Fibroblast of skin of right quadriceps (primary cell): Measurements from ENCODE around the gene XPNPEP1.

Experiments
- DNase-seq: peaks from one replicate; pipeline ENCODE4 v3.0.0-alpha.2; 2013

XPNPEP1 gene

DNA sequence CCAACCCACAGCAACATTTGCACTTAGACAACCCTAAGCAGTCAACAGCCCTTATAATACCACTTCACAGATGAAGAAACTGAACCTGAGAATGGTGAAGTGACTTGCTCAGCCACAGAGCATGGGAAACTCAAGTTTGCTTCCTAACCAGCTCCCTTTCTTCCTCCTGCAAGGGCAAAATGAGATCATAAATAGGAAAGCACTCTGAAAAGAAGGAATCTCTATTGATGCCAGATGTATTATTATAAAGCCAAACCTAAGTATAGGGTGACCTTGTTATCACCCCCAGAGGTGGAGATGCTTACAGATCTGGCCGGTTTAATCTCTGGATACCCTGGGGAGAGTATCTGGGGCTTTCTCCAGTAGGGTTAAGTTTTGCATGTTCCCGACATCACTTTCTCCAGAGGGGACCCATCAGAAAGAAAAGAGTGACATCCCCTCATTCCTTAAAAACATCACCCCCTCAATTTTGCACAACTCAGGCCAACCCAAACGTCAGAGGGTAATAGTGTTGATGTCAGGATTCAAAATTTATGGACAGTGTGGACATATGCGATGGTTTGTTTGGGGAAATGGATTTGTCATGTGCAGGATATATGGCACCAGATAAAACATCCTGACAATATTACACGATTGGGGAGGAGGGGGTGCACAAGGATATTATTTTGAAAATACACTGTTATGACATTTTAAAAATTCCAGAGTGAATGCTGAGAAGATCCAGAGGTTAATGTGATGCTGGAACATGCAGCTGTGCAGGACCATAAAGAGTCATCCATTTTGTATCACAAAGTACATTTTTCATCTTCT, 24.0 kb upstream of the XPNPEP1 start:
- no peak for DNase-seq

DNA sequence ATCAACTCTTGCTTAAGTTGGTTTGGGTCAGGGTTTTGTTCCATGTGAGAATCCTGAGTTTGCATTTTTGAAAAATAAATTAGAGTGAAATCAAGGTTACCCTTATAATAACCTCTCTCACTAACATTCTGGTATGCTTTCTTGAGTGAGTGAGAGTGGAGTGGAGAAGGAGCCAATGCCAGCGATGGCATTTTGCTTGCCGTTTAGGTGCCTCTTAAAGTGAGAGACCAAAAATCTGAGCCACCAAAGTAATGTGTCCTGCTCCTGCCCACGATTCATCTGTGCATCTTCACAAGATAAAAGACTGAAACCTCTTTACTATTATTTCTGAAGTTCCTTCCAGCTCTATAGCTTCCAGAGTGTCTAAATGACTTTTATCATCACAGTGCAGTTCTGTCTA, 23.4 kb upstream of the XPNPEP1 start:
- DNase-seq, result no peak

DNA sequence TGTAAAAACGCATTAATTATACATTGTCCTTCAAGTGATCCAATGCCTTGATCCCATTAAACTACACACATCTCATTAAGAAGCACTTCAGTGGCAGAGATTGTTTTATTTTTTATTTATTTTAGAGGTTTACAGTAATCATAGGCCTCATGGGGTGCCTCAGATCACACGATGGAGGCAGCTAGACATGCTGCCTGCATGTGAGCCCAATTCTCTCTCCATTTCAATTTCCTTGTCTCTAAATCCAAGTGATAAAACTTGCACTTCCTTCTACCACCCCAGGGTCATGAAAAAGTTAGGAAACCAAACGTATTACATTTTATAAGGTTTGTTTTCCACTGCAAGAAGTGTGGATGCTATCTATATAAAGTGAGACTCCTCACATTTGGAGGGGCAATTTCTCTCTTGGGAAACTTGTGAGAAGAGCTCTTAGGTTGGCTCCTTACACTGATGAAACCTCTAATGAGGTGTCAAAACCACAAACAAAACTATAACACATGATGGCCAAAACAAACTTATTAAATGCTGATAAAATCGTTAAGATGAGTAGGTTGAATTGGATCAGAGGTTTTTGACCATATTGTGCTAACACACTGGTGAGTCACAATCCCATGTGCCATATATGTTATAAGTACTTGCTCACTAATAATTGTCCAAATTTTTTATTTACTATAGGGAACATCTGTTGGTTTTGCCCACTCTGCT, 22.3 kb upstream of the XPNPEP1 start:
- DNase-seq, result no peak

DNA sequence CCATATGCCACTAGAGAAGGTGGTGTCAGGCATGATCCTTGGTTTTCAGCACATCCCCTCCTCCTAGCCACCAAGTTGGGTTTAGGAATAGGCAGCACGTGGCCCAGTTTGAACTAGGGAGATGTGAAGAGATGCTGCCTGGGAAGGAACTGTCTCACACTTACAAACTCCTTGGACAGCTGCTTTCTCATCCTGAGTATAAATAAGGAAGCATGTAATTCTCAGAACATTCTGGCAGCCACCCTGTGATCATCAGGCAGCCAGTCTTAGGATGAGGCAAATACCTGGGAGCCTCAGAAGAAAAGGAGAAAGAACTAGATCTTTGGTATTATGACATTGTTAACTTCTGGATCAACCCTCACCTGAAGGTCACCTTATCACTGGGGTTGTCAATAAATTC, 21.3 kb upstream of the XPNPEP1 start:
- DNase-seq, result no peak

DNA sequence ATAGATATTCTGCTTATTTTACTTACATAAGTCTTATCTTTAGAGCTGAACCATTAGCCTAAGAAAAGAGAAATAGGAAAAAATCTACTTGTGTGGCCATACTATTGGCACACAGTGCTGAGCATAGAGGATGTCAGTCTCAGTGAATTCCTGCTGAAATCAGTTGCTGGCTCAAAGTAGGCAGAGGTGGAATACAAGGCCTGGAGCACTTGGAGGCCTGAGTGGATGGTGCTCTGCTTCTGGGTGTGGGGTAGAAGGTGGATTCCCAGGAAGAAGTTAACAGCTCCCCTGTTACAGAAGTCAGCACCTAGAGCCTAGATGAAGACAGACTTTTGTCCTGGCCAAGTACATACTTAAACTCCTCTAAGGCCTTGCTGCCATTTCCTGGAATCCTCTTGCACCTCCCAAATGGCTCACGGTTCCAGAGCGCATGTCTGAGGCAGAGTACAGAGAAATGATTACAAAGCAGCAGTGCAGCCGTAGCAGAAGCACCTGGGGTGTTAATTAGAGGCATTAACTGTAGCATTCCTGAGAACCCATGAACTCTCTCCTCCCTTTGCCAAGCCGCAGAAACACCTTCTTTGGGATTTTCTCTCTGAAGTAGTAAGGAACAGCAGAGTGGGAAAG, 18.0 kb upstream of the XPNPEP1 start:
- DNase-seq, result no peak

DNA sequence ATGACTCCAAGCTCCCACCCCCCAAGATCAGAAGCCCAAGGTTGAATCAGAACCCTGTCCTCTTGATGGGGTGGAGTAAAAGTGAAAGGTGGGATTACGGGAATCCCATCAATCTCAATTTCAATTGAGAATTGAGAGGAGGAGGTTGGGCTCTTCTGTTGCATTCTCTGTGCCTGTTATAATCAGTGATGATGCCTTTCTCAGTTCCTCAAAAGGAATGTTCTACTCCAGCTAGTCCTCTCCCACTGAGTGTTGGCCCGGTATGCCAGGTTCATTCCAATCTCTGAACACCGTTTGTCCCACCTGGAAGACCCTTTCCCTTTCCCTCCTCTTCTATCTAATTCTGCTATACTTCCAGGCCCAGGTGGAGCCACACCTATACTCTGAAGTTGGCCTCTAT, 17.2 kb upstream of the XPNPEP1 start:
- no peak for DNase-seq

DNA sequence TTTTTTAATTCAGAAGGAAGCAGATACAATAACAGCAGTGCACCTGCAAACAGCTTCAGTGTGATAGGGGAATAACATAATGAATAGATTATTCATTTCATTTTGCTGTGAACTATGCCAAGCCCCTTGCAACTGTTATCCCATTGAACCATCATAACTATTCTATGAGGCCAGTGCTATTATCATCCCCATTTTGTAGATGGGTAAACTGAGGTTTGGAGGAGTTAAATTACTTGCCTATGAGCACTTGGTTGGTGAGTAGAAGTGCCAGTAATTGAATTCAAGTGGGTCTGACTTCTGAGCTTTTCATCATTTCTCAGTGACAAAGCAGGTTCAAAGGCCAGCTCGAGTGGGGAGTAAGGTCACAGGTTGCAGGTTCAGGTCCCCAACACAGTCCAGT, 16.8 kb upstream of the XPNPEP1 start:
- no peak for DNase-seq

DNA sequence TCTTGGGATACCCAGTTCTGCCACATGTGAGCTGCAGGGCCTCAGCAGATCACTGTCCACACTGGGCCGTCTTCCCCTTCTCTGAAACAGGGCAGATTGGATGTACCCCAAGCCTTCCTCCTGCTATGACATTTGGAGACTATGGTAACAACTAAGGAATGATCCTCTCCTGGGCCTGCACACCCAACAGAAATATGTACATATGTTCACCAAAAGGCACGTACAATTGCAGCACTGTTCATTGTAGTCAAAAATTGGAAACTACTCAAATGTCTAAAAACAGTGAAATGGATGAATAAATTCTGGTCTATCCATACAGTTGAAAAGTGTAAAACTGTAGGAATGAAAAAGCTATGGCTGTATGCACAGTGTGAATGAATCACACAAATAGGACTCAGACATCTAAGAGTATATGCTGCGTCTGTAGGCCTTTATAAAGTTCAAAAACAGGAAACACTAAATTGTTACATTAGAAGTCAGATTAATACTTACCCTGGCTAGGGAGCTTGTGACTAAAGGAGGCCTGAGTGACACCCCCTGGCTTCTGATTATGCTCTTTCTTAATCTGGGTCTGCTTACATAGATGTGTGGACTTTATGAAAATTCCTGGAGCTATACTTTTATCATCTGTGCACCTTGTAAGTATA, 16.1 kb upstream of the XPNPEP1 start:
- peak; percentile 46 for DNase-seq

DNA sequence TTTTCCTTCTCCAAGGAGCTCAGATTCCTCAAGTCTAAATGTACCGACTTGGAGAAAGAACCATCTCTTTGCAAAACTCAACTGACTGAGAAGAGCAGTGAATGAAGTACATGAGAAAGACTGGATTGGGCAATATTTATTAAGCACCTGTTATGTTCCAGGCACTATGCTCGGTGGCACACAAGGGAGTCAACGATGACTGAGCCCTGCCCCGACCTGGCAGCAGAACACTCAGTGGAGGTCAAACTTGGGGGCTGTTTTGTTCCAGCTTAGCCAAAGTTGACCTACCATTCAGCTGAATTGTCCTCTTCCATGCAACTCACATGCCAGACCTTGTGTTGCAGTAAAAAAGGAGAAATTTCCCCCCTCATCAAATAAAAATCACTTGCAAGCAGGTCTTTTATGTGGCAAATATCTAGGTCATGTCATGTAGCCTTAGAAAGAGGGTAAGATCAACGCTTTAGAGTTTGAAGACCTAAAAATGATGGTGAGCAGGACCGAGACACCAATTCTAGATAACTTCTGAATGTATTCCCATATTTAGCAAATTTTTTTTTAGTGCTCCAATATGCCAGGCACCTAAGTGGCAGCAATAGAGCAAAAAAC, 14.3 kb upstream of the XPNPEP1 start:
- no peak for DNase-seq

DNA sequence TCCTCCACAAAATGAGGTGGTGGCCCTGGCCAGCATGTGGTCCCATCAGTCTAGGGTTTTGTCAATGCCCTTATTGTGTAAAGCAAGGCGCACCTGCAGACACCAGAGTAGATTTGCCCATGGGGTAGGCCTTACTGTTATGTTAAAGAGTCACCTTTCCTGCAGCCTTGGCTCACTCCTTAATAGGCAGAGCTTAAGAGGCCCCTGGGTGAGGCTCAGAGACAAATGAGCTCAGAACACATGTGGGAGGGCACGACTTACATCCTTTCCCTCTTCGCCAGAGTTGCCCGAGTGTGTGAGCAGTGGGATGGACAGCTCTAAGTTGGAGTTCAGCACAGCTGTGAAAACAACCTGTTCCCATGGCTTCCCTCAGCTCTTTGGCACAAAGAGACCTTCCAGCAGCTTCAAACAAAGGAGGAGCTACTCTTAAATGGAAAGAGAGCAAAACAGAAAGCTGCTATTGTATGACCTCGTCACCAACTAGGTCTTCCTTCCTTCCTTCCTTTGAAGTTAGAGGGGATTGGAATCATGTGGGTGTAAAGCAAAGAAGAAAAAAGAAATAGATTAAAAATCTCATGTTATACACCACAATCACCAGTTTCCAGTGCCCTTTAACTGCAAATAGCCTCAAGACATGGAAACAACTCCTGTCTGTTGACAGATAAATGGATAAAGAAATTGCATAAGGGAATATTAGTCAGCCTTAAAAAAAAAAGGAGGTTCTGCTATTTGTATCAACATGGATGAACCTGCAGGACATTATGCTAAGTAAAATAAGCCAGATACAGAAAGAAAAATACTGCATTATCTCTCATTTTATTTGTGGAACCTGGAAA, 11.9 kb upstream of the XPNPEP1 start:
- DNase-seq, result no peak

DNA sequence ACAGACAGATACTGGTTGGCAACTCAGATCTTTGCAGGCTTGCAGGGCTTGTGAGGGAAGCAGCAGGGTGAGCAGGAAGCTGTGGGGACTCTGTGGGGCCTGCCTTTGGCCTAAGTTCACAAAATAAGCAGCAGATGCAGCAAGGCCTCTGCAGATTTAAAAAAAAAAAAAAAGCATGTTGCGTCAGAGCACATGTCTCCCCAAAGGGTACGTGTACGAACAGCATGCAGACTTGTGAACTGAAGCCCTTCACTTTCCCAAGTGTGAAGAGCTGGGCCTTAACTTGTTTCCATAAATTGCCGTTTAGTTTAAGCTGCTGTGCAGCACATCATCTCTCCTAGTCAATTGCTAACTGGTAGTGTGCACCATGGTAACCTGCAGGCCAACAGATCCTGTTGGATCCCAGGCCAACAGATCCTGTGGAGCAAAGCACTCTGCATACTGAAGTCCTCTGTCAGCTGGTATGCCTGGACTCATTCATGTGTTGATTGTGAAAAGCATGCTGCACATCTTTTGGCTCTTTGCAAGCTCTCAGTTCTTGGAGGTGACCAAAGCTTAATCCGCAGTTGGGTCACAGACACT, 10.8 kb upstream of the XPNPEP1 start:
- no peak for DNase-seq

DNA sequence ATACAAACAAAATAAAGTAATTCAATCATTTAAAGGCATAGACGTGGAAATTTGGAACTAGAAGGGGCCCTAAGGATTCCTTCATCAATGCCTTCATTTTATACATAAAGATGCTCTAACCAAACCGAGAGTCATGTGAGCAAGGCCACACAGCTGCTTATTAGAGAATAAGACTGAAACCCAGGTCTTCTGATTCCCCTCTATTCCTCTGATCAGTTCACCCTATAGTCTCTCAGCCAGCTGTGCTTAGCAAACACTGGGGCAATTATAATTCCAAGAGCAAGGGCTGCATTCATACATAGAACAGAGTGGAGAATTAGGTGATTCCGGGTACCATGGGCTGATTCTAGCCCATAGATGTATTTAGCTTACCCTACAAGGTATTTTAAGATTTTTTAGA, 9.7 kb upstream of the XPNPEP1 start:
- DNase-seq, result no peak

DNA sequence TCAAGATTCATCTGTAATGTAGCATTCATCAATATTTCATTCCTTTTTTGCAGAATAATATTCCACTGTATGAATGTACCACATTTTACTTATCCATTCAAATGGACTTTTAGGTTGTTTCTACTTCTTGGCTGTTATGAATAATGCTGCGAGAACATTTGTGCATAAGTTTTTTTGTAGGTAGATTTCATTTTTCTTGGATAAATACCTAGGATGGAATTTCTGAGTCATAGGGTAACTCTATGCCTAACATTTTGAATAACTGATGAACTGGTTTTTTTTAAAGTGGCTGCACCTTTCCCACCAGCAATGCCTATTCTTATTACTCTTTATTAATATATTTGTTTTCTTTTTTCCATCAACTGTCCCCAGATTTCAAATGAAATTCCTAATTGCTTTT, 9.1 kb upstream of the XPNPEP1 start:
- no peak for DNase-seq

DNA sequence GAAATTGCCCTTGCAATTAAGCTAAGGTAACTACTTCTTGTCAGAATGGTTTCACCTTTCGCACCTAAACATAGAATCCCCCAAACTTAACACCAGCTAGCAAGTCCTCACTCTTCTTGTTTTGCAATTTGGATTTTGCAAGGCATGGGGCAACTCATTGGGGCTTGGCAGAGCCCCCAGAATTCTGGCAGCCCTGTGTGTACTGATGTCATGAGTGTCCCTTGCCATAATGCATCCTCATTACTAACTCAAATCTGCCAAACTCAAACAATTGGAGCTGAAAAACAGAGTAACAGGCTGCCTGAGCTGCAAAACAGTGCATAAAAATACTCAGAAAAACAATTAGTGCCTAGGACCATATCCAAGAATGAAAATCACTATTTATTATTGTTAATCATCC, 7.9 kb upstream of the XPNPEP1 start:
- DNase-seq, result no peak

DNA sequence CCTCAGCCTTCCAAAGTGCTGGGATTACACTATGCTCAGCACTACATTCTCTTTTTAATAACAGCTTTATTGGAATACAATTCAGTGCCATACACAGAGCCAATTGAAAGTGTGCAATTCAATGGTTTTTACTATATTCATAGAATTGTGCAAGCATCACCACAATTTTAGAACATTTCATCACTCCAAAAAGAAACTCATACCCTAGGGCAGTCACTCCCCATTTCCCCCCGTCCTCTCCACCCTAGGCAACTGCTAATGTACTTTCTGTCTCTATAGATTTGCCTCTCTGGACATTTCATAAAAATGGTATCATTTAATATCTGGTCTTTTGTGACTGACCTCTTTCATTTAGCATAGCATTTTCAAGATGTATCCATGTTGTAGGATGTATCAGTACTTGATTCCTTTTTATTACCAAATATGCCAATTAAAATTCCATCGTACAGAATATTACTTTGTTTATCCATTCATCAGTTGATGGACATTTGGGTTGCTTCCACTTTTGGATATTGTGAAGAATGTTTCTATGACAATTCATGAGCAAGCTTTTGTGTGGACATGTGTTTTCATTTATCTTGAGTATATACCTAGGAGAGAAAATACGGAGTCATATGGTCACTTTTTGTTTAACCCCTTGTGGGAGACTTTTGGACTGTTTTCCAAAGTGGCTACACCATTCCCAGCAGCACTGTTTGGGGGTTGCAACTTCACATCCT, 6.3 kb upstream of the XPNPEP1 start:
- DNase-seq, result peak; percentile 42

DNA sequence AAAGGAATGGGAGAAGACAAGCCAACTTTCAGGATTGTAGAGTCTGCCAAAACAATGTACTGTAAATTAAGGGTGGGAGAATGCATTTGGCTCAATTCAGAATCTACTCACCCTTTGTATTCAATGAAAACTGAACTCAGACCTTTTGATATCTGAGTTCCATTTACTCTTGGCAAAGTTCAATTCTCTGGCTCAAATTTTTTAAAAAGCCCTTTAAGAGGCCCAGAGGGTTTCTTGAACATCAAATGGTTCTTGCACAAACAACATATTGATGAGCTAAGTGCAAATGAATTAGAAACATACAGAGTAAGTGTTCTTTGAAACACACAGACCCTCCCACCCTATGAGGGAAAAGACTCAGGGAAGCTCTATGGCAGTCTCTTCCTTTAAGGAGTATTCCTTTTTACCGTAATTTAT, 5.2 kb upstream of the XPNPEP1 start:
- no peak for DNase-seq

DNA sequence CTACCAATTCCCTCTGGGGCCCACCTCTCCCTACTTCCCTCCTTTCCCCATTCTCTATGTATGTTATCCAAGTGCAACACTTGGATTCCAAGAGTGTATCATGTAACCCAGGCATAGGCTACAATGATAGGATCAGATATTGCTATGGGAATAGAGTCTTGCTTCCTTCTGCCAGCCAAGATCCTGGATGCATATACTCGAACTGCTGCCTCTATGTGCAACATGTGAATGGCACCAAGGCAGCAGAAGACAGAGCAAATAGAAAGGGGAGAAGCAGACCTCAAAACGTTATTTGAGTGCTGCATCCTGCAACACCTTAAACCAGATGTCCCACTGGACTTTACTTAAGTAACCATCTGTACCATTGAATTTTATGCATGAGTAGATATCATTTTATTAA, 3.5 kb upstream of the XPNPEP1 start:
- DNase-seq, result no peak

DNA sequence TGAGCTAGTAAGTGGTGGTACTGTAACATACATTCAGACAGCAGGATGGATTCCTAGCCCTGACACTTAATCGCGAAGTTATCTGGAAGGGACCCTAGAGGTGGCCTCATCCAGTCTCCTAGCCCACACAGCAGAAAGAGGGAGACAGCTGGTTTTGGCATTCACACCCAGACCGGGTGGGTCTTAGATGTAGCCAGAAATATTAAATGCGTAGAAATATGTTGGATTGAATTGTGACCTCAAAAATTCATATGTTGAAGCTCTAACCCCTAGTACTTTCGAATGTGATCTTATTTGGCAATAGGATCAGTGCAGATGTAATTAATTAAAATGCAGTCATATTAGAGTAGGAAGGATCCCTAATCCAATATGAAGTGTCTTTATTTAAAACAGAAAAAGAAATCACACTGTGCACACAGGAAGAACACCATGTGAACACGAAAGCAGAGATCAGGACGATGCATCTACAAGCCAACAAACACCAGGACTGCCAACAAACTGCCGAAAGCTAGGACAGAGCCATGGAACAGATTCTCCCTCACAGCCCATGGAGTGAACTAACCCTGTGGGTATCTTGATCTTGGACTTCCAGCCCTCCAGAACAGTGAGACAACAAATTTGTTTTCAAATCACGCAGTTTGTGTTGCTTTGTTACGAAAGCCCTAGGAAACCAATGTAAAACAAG, 2.9 kb upstream of the XPNPEP1 start:
- DNase-seq, result peak; percentile 26

DNA sequence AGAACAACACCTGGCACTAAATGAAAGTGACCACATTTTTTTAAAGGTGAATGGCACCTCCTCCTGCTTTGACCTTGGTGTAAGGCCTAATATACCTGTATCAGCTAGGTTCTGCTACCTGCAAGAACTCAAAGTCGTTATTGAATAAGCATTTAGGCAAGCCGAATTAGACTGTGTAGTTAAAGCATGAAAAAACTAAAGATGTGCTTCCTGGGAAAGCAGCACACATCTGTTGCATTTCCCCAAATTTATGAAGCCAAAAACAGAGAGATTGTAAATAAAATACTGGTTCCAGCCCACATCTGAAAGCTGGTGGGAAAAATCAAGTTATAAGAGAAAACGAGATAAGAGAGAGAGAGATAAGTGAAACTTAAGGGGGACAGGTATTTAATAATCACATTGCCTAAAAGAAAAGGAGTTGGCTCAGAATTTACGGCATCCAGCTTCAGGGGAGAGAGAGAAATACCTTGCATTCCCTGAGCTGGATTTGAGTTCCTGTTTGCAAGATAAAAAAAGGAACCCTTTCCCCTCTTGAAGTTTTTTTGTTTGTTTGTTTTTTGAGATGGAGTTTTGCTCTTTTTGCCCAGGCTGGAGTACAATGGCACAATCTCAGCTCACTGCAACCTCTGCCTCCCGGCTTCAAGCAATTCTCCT, 1.8 kb upstream of the XPNPEP1 start:
- no peak for DNase-seq

DNA sequence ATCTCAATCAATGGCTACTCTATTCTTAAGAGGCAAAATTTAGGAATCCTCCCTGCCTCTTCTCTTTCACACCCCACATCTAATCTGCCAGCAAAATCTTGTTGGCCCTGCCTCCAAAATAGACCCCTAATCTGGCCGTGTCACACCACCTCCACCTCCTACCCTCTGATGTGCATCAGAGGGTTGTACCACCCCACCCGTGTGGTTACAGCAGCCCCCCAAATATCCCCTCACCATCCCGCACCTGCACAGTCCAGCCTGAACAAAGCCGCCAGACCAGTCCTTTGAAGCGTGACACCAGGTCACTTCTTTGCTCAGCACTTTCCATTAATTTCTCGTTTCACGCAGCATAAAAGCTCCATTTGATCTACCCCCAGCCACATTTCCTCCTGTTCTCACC, 776 bp upstream of the XPNPEP1 start:
- no peak for DNase-seq
